HG03558 (cell line): ENCODE measurements around the gene PPFIBP1.
"Not testable (repeated sequence)": the region's sequence is repeated elsewhere in the genome, so short reads cannot be mapped to it uniquely, and the experiment has no call there.

Experiments
- ATAC-seq: cut with Tn5 transposase; IDR thresholded peaks from one replicate; pipeline ENCODE4 v1.9.1; 2021; ENCODE audit warnings: moderate number of reproducible peaks; ENCODE audit not compliant: unreplicated experiment; ENCODE audit errors: extremely low read depth

The PPFIBP1 gene

GRCh38 chr12:27583057-27583797, 59.2 kb downstream of the PPFIBP1 start:
- no peak for ATAC-seq

- ATAC-seq: no peak
Measured at GRCh38 chr12:27583981-27584380, 60.0 kb downstream of the PPFIBP1 start.

- no peak for ATAC-seq
Measured at GRCh38 chr12:27585739-27586265, 61.8 kb downstream of the PPFIBP1 start.

DNA sequence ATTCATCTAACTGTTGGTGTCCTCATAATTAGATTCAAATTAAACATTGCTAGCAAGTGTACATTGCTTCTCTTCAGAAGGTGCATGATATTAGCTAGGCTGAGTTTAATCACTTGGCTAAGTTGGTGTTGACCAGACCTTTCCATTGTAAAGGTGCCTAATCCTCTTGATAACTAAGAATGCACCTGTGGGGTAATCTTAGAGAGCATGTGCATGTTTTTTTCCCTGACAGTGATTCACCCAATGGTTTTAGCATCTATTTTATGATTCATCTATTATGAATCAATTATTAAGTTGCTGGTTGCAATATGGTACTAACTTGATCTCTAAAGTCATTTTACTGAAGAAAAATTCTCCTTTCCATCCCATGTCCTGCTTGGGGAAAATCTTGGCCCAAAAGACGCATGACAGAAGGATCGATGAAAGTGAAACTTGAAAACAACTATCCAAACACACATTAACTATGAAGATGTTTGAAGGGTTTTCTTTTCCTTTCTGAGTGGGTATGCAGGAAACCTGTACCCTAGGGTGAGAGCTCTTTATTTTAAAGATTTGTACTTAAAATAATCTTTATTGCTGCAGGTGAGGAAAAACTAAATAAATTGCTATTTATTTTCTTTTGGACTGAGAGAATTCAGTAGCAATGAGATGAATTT, 64.2 kb downstream of the PPFIBP1 start:
- ATAC-seq: not testable (repeated sequence)

GRCh38 chr12:27588776-27589175, 64.8 kb downstream of the PPFIBP1 start:
- ATAC-seq: no peak

GRCh38 chr12:27589419-27589818, 65.4 kb downstream of the PPFIBP1 start:
- no peak for ATAC-seq

DNA sequence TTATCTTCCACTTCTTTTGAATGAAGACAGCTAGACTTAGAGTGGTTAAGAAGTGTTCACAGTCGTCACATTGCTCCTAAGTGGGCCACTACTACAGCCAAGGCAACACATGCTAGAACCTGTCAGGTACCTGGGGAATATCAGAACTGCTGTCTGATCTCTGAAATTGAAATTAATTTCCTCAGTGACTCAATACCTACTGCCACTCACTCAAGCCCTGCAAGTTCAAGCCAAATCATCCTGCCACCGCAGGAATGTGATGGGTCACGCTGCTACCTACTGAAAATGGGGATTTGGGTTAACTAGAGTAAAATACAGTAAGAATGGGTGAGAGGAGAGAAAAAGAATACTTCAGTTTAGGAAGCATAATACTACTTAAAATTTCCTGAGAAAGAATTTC, 67.7 kb downstream of the PPFIBP1 start:
- not testable (repeated sequence) for ATAC-seq

GRCh38 chr12:27592548-27592947, 68.5 kb downstream of the PPFIBP1 start:
- ATAC-seq: no peak

DNA sequence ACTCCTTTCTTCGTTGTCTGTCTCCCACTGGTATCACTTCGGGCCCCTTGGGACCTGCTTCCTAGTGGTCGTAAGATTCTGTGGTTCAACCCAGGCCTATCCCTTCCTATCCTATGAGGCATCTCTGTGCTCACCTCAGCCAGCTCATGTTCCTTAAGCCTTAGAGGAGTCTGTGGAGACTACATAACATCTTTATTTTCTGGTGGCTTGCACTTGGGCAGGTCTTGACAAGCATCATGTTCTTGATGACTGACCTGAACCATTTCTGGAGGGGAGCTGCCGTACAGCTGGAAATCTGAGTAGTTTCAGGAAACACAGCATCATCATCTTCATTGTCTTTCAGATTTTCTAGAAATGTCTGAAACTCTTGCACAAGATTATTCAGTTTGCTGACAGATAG, 69.3 kb downstream of the PPFIBP1 start:
- no peak for ATAC-seq

DNA sequence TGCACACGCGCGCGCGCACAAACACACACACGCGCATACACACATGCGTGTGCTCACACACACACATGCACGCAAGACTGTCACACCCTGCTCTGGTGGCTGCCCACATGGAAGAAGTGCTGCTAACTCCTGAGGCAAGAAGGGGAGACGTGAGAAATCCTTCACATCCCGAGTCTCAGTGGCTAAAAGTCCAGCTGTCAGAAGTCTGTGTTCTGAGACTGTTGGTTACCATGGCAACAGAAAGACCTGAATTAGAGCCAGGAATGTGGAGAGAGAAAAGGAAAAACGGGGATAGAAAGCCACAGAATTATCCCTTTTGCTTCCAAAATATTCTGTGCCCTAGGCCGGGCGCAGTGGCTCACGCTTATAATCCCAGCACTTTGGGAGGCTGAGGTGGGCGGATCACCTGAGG, 71.2 kb downstream of the PPFIBP1 start:
- ATAC-seq: no peak

DNA sequence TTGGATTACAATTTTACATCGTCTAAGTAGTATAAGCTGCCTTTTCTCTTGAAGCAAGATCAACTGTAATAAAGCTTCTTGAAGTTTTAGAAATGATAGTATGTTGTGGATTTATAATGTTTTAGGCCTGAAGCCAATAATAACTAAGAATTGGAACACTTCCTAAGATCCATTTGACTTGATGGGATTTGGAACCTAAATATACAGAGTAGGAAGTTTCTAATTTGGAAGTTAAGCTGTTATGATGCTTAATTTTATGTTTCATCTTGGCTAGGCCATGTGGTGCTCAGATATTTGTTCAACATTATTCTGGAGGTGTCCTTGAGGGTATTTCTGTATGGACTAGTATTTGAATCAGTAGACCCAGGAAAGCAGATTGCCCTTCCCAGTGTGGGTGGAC, 74.9 kb downstream of the PPFIBP1 start:
- ATAC-seq: not testable (repeated sequence)

DNA sequence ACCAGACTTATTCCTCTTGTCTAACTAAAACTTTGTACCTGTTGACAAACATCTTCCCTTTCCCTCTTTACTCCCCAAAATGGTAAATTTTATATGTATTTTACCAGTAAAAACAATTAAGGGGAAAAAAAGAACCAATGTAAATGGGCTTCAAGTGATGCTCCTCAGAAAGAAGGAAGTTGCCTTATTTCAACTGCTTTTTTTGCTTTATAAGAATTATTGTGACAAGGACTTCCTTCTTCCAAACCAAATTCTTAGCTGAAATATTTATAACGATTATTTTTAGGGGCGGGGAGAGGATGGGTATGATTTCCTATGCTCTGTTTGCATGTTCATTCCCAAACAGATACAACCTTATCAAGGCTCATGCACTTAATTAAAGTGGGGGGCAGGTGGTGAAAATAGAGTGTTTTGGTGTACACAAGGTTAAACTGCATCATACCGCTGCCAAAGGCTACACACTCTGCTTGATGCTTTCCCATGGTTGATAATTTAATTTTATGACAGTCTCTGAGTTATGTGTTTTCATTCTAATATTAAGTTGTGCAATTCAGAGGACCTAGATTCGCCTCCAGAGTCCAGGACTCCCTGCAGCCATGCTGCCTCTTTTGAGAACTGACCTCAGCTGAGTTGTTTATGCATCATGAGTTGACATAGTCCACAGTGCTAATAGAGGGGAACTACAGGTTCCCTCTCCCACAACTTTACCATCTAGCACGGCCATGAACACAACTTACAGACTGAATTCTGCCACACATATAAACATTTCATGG, 77.2 kb downstream of the PPFIBP1 start:
- not testable (repeated sequence) for ATAC-seq

DNA sequence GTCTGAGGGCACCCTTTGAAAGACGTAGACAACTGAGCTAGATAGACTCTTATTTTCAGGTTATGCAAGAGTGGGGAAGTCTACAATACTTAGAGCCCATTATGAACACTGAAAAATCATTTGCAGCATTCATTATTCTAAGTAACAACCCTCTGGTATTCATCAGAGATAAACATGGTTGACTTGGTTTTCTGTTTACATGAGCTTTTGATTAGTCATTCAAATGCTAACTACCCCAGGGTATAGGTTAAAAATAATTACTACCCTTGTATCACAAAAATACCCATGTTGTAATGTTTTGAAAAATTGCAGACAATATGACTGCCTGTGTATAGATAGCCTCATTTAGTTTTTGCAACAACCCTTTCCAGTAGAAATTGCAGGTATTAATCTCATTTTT, 78.5 kb downstream of the PPFIBP1 start:
- ATAC-seq: no peak

DNA sequence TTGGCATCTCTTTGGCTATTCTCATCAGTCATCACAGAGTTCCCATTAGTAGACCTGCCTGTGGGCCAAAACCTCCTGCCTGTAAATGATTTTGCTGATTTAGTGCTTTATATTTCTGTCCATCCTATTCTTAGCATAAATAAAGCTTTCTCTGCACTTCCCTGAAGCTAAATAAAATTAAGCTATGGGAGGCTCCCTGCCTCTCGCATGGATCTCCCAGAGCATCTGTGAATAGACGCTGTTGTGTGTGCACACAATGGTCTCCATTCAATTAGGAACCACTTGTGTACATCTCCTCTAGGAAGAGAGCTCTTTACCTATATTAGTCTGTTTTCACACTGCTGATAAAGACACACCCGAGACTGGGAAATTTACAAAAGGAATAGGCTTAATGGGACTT, 80.4 kb downstream of the PPFIBP1 start:
- no peak for ATAC-seq

DNA sequence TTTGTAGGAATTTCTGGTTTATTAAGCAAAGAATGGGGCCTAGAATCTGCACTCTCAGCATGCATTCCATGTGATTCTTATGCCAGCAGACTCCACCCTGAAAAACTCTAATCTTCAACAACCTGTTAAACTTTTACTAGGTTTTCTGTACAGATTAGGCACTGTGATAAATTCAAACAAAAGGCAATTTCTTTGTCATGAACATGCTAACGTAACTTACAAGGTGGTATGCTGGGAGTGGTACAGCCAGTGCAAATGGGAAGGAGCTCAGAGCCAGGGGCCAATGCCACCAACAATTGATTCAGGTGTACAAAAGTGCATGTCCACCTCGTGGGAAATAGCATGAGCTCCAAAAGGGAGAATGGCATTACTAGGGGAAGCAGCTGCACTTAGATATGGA, 83.0 kb downstream of the PPFIBP1 start:
- ATAC-seq: no peak

GRCh38 chr12:27607591-27607990, 83.6 kb downstream of the PPFIBP1 start:
- ATAC-seq: no peak

DNA sequence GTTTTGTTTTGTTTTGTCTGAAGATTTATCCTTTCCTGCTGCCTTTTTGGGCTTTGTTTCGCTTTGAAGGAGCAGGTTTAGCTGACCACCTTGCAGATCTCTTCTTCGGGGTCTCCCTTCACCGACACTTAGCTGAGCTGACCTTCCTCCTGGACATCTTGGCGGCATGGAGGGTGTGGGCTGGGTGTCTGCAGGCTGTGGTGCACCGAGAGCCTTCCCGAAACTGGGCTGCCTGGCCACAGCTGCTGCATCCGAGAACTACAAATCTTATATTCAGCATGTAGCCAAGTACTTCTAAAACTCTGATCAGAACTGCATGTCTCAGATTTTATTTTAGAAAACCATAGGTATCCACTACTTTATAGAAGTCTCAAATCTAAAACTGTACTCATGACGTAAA, 84.9 kb downstream of the PPFIBP1 start:
- no peak for ATAC-seq

DNA sequence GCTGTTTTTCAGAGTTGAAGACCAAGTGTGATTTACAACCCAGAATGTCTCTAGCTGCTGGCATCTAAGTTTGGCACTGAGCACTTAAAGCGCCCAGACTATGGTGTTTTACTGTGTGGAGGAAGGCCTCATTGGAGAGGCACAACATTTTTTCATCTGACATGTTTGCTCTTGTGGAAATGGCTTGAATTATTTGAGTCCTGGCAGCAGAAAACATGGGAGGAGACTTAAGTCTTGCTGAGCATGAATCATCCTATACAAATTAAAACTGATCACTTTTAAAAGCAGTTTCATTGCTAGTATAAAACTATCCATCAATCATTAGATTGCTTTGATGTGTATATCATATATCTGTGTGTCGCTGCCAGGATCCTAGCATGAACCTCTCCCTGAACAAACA, 86.4 kb downstream of the PPFIBP1 start:
- ATAC-seq: no peak

DNA sequence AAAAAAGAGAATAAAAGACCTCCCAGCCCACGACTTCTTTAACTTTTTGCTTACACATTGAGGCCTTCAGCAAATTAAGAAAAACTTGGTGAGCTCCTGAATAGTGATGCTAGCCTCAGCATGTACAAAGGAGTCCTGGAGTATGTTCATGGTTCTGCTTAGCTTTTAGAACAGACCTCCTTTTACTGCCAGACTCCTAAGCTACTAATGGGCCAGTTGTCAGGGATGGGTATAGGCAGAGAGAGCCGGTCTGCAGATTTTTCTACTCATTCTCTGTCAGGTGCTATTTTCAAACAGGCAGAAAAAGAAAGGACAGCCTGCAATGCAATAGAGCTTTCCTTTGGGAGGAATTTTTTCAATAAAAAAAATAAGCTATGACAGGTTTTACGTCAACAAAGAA, 90.4 kb downstream of the PPFIBP1 start:
- ATAC-seq: no peak

- no peak for ATAC-seq
Measured at GRCh38 chr12:27614866-27615265, 90.9 kb downstream of the PPFIBP1 start.

DNA sequence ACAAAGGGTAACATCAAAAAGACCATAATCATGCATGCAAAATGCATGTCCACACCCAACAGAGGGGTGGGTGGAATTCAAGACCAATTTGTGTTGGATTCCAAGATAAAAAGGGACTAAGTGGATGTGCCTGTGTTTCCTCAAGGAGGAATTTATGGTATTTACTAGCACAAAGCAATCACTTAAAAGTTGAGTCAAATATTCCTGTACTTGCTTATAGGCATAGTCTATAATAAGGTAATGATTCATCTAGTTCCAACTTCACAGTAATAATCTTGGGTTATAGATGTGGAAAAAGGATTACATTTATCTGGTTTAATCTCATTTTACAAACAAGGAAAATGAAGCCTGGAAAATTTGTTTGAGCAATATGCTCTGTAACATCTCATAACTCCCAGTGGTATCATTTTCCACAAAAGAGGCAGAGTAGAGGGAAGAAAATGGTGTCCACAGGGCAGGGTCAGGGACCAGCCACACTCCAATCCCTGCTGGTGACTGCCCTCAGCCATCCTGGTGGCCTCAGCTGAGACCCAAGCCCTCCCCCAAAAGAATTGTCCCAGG, 91.4 kb downstream of the PPFIBP1 start:
- no peak for ATAC-seq
